DMS53 treated with DMSO at 0.1 percent for 48 hours (cell line): Measurements from ENCODE around the gene BTNL8.
"Not testable (repeated sequence)": the region's sequence is repeated elsewhere in the genome, so short reads cannot be mapped to it uniquely, and the experiment has no call there.

Experiments used
- DNase-seq: peaks from one replicate; lab custom pipeline; 2025; ENCODE audit not compliant: unreplicated experiment; lab: John Stamatoyannopoulos, UW

BTNL8 gene

DNA sequence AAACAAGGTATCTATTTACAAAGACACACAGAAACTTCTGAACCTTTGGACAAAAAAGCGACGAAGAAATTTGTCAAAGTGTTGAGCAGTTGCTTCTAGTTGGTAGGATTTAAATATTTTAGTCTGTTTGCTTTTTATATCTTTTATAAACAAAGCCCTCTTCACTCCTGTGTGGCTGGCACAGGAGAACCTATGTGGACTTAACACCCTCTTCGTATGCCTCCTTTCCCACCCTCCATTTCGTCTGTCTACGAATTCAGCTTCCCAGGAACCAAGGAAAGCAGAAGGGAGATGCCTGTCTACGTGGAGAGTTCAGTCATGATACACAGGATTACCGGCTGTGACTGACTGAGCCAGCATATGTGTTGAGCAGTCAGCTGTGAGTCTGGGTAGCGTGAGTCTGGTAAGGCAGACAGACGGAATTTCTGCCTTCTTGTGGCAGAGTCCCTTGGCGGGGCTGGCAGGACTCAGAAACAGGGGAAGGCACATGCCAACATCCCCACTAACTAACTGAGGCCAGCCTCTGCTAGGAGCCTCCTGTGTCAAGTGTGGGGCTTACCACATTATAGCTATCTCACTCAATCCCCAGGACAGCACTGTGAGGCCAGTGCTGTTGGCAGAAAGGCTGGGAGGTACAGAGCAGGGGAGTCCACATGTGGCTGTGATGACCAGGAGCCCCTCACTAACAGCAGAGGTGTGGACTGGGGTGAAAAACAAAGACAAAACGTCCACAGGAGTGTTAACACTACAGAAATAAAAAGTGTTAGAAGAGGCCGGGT is 24.0 kb upstream of the BTNL8 start:
- no peak for DNase-seq

DNA sequence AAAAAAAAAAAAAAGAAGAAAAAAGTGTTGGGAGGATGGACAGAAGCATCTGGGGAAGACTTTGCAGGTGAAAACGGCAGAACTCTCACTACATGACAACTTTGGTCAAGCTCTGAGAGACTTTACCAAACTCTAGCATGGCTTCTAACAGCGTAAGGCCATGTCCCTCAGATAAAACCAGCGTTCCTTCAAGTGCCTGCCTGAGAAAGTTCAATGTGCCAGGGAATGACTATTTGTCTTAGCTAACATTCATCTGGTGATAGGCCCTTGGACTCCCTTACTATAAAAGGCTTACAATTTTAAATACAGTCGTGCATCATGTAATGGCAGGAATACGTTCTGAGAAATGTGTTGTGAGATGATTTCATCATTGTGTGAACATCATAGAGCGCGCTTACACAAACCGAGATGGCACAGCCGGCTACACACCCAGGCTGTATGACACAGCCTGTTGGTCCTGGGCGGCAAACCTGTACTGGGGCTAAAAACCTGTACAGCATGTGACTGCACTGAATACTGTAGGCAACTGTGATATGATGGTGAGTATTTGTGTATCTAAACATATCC is 23.0 kb upstream of the BTNL8 start:
- DNase-seq: no peak

DNA sequence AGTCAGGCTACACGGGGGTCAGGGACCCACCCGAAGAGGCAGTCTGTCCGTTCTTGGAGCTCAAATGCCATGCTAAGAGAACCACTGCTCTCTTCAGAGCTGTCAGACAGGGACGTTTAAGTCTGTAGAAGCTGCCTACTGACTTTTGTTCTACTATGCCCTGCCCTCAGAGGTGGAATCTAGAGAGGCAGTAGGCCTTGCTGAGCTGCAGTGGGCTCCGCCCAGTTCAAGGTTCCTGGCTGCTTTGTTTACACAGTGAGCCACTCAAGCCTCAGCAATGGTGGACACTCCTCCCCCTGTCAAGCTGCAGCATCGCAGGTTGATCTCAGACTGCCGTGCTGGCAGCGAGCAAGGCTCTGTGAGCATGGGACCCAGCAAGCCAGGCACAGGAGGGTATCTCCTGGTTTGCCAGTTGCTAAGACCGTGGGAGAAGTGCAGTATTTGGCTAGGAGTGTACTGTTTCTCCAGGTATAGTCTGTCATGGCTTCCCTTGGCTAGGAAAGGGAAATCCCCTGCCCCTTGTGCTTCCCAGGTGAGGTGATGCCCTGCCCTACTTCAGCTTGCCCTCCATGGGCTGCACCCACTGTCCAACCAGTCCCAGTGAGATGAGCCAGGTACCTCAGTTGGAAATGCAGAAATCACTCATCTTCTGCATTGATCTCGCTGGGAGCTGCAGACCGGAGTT is 13.0 kb upstream of the BTNL8 start:
- peak; percentile 70 for DNase-seq

DNA sequence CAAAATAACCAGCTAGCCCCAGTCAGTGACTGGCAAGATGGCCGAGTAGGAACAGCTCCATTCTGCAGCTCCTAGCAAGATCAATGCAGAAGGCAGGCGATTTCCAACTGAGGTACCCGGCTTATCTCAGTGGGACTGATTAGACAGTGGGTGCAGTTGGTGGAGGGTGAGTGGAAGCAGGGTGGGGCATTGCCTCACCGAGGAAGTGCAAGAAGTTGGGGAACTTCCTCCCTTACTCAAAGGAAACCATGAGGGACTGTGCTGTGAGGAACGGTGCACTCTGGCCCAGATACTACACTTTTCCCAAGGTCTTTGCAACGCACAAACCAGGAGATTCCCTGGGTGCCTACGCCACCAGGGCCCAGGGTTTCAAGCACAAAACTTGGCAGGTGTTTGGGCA is 9.6 kb upstream of the BTNL8 start:
- DNase-seq: no peak

DNA sequence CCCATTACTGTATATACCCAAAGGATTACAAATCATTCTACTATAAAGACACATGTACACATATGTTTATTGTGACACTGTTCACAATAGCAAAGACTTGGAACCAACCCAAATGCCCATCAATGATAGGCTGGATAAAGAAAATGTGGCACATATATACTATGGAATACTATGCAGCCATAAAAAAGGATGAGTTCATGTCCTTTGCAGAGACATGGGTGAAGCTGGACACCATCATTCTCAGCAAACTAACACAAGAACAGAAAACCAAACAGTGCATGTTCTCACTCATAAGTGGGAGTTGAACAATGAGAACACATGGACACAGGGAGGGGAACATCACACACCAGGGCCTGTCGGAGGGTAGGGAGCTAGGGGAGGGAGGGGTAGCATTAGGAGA is 3.6 kb upstream of the BTNL8 start:
- not testable (repeated sequence) for DNase-seq

DNA sequence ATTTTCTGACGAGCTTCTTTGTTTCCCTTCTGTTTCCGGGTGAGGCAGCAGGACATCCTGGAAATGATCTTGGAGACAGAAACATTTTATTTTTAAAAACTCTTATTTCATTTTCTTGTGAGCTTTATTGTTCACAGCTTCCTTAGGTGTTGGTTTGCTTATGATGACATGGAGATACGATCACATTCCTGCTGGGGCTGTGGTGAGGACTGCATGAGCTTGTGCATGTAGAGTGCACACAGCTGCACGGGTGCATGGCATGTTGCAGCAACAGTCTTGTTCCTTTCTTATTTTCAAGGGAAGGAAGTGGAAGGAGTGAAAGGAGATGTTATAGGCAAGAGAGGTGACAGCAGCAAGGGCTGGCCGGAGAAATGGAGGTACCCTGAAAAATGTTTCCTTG is 1.2 kb downstream of the BTNL8 start:
- no peak for DNase-seq

DNA sequence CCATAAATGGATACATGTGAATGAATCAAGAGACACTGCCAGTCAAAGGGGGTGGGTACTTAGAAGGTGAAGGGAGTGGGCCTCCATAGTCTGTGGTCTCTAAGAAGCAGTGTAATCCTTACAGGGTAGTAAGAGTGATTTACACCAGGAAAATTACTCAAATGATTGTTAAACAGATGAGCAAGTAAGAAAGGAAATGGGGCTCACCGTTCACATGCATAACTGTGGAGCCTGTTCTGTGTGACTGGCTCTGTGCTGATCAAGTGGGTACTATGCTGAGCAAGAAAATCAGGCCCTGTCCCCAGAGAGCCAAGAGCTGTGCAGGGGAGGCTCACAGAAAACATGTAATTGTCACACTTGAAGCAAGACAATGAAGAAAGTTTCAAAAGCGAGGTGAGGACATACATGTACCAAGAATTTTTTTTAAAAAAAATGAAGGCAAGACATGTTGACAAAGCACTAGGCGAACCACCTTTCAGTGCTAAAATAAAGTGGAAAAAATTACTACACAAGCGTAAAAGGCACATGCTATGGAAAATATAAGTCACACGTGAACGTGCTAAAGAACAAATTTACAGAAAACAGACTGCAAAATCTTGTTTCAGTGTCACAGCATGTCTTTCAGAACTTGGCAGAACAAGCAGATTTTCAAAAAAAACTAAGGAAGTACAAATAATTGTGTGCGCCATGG is 2.5 kb downstream of the BTNL8 start:
- no peak for DNase-seq

DNA sequence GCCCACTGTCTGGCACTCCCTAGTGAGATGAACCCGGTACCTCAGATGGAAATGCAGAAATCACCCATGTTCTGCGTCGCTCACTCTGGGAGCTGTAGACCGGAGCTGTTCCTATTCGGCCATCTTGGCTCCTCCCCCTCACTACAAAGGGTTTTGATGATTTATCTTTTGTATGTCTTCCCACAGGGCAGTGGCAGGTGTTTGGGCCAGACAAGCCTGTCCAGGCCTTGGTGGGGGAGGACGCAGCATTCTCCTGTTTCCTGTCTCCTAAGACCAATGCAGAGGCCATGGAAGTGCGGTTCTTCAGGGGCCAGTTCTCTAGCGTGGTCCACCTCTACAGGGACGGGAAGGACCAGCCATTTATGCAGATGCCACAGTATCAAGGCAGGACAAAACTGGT is 9.4 kb downstream of the BTNL8 start:
- no peak for DNase-seq

DNA sequence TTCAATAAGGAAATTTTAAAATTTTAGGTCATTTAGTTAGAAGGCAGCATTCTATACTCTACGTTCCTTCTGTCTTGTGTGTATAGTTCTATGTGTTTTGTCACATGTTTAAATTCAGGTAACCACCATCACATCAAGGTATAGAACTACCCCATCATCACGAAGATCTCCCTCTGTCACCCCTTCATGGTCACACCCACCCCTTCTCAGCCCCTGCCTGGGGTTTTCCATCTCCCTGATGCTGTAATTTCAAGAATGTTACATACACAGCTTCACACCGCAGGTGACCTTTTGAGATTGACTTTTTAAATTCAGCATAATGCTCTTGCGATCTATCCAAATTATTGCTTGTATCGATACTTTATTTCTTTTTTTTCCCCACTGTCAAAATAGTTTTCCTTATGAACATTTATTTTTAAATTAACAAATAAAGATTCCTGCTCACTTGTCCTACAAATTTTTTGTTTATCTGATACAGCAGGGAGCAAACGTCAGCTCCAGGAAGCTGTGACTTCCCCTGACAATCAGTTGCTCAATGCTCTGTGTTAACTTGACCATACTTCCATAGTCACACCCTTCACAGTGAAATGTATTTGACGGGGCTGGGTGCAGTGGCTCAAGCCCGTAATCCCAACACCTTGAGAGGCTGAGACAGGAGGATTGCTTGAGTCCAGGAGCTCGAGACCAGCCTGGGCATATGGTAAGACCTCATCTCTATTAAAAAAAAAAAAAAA is 10.2 kb downstream of the BTNL8 start:
- DNase-seq: no peak

DNA sequence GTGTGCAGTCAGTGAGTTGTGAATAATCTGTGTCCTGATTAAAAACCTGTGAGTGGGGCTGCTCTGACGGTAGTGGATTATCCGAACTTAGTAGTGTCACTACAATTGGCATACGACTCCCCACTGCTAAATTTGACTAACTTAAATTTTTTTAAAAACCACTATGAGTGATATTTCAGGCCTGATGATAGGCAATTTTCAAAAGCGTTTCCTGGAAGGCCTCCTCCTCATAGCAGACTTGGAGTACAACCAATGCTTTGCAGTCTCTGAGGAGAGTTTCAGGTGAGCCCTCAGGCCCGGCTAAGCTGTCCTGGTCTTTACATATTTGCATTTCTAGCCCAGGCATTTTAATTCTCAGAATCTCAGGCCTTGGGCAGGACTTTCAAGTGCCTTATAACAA is 10.8 kb downstream of the BTNL8 start:
- no peak for DNase-seq

DNA sequence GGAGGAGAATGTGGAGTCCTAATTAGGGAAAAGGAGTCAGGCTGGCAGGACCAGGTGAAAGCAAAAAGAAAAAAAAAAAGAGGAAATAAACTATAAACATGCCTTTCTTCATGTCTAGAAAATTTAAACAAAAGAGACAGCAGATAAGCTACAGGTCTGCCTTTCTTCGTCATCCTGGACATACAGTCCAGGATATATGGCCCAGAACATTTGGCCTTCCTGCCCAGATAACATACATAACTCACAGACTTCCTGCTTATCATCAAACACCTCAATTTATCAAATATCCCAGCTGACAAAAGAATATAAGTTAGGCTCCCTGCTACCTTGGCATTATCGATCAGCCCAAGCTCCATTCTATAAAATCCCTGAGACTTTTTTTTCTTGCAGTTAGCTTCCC is 11.2 kb downstream of the BTNL8 start:
- no peak for DNase-seq

DNA sequence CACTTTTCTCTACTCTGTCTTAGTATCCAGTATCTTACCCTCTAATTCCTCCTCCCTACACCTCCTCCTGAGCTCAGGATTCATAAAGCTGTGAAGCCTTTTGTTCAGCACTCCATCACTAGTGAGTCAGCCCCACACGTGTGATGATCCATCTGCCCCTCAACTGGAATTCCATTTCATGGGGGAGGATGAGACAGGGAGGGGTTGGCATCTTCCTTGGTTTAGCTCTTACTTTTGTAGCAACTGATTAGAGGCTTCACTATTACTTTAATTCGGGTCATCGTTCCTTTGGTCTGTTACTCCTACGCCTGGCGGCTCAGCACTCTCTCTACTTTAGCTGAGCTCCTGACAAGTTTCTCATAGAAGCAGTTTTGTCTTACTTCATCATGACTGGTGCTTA is 11.8 kb downstream of the BTNL8 start:
- DNase-seq: no peak

DNA sequence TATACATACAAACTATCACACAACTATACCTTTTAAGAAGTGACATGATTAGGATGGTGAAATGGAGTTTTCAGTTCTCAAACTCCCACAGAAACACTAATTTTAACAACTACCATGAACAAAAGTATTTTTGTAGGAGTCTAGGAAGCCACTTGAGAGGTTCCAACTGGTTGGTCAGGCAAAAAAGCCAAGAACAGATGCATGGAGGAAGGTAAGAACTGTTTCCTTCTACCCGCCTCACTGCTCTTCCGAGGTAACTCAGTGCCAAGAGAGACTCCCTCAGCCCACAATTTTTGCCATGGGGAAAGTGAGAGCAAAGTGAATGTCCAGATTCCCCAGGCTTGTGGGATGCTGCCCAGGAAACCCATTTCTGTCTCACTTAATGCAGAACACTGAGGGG is 15.7 kb downstream of the BTNL8 start:
- no peak for DNase-seq

DNA sequence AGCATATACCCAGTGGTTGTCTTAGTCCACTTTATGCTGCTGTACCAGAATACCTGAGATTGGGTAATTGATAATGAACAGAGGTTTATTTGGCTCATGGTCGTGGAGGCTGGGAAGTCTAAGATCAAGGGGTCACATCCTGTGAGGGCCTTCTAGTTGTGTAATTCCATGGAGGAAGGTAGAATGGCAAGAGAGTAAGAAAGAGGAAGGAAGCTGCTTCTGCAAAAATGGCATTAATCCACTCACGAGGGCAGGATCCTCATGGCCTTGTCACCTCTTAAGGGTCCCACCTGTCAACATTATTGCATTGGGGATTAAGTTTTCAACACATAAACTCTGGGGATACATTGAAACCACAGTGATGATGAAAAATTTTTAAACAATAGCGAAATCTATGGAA is 17.0 kb downstream of the BTNL8 start:
- no peak for DNase-seq

DNA sequence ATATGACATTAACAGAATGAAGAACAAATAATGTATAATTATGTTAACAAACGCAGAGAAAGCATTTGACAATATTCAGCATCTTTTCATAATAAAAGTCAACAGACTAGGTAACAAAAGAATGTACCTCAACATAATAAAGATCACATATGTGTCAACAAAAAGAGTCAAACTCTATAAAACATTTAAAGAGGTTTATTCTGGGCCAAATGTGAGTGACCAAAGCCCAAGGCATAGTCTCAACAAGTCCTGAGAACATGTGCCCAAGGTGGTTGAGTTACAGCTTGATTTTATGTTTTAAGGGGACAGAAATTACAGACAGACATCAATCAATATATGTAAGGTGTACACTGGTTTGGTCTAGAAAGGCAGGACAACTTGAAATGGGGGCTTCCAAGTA is 19.4 kb downstream of the BTNL8 start:
- no peak for DNase-seq

DNA sequence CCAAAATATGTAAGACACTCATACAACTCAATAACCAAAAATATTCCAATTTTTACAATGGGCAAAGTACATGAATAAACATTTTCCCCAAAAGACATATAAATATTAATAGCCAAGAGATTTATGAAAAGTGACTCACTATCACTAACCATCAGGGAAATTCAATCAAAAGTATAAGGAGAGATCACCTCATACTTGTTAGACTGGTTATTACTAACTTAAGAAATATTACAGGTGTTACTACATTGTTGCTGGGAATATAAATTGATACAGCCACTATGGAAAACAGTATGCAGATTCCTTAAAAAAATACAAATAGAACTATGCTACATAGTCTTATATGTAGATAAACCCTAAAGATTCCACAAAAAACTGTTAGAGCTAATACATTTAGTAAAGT is 21.8 kb downstream of the BTNL8 start:
- no peak for DNase-seq

DNA sequence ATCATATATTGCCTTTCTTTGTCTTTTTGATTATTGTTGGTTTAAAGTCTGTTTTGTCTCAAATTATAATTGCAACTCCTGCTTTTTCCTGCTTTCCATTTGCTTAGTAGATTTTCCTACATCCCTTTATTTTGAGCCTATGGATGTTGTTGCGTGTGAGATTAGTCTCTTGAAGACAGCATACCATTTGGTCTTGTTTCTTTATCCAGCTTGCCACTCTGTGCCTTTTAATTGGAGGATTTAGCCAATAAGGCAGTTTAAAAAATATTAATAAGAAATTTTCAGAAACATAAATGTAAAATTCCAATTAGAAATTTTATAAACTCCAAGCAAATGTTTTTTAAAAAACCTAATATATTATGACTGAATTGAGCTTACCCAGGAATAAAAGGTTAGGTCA is 24.0 kb downstream of the BTNL8 start:
- no peak for DNase-seq

DNA sequence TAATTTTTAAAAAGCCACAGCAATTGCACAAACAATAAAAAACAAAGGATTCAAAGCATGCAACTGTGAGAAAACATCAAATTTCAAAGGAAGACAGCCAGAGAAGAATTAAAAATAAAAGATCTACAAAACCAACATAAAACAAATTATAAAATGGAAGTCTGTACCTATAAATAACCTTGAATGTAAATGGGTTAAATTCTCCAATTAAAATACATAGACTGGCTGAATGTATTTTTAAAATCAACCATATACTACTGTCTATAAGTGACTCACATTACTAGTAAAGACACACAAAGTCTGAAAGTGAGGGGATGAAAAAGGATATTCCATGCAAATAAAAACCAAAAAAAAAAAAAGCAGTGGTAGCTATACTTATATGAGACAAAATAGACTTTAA is 33.7 kb downstream of the BTNL8 start:
- no peak for DNase-seq

DNA sequence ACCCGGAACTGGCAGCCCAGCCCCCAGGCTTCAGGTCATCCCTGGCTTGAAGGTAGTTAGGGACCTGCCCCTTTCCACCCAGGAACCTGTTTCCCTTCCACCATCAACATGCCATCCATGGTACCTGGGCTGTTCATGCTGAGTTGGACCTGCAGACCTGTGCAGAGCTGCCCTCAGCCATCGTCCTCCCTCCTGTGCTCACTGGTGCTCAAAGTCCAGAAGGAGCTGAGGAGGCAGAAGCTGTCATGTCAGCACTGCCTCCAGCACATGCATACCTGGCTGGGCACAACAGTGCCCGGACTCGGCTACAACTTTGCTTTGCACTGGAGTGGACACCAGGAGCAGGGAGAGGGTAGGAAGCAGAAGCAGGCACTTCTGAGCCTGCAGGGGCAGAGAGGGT is 36.2 kb downstream of the BTNL8 start:
- no peak for DNase-seq

DNA sequence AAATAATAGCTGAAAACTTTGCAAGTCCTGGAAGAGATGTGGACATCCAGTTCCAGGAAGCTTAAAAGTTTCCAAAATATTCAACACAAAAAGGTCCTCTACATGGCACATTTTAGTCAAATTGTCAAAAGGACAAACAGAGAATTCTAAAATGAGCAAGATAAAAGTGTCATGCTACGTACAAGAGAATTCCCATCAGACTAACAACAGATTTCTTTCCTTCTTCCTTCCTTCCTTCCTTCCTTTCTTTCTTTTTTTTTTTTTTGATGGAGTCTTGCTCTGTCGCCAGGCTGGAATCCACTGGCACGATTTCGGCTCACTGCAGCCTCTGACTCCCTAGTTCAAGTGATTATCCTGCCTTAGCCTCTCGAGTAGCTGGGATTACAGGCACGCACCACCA is 39.3 kb downstream of the BTNL8 start:
- DNase-seq: no peak

DNA sequence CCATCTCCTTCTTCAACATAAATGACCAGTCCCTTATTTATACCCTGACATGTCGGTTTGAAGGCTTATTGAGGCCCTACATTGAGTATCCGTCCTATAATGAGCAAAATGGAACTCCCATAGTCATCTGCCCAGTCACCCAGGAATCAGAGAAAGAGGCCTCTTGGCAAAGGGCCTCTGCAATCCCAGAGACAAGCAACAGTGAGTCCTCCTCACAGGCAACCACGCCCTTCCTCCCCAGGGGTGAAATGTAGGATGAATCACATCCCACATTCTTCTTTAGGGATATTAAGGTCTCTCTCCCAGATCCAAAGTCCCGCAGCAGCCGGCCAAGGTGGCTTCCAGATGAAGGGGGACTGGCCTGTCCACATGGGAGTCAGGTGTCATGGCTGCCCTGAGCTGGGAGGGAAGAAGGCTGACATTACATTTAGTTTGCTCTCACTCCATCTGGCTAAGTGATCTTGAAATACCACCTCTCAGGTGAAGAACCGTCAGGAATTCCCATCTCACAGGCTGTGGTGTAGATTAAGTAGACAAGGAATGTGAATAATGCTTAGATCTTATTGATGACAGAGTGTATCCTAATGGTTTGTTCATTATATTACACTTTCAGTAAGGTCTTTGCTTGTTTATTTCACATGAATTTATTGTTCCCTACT is 51.5 kb downstream of the BTNL8 start:
- no peak for DNase-seq
